HG02973 (cell line): ENCODE measurements around the gene USHBP1.

Source experiments
- ATAC-seq: cut with Tn5 transposase; IDR thresholded peaks from one replicate; pipeline ENCODE4 v1.9.1; 2021; ENCODE audit warnings: moderate library complexity; ENCODE audit not compliant: unreplicated experiment

USHBP1 gene

GRCh38 chr19:17264641-17264979 lies at the start of gene USHBP1:
TSS of gene USHBP1 (minus strand) at chr19:17264745. CDS start at chr19:17264299, 446 bp downstream.
- ATAC-seq: no peak

- no peak for ATAC-seq
These were observed 49.6 kb upstream of the USHBP1 start for GRCh38 chr19:17314007-17314593.

- ATAC-seq: no peak
These were observed 47.9 kb upstream of the USHBP1 start for GRCh38 chr19:17312189-17313113.

- ATAC-seq: no peak
These were observed 47.1 kb upstream of the USHBP1 start for GRCh38 chr19:17311455-17312188.

- no peak for ATAC-seq
These were observed 45.5 kb upstream of the USHBP1 start for GRCh38 chr19:17309965-17310461.

- ATAC-seq: peak; percentile 42
These were observed 44.8 kb upstream of the USHBP1 start, which contains the start of gene DDA1 for GRCh38 chr19:17309198-17309964. TSS of gene DDA1 (plus strand) at chr19:17309563. CDS start at chr19:17309655, 92 bp downstream.

GRCh38 chr19:17307876-17308377 lies 43.4 kb upstream of the USHBP1 start:
- ATAC-seq: no peak

GRCh38 chr19:17306285-17306714 lies 41.8 kb upstream of the USHBP1 start:
- ATAC-seq: no peak

GRCh38 chr19:17305517-17306284 lies 41.2 kb upstream of the USHBP1 start, which contains the start of gene MRPL34:
TSS of gene MRPL34 (plus strand) at chr19:17305872. CDS start at chr19:17305893, 21 bp downstream.
- peak; percentile 49 for ATAC-seq

- ATAC-seq: no peak
These were observed 40.6 kb upstream of the USHBP1 start for GRCh38 chr19:17305216-17305516.

GRCh38 chr19:17304386-17305215 lies 40.1 kb upstream of the USHBP1 start:
- ATAC-seq: no peak

GRCh38 chr19:17303940-17304267 lies 39.4 kb upstream of the USHBP1 start:
- no peak for ATAC-seq

- peak; percentile 61 for ATAC-seq
These were observed 38.8 kb upstream of the USHBP1 start, which contains the start of gene ABHD8 for GRCh38 chr19:17303167-17303939. TSS of gene ABHD8 (minus strand) at chr19:17303425. CDS start at chr19:17301616, 1,809 bp downstream.

GRCh38 chr19:17302391-17303166 lies 38.0 kb upstream of the USHBP1 start:
- no peak for ATAC-seq

- ATAC-seq: no peak
These were observed 36.6 kb upstream of the USHBP1 start for GRCh38 chr19:17300992-17301619.

- no peak for ATAC-seq
These were observed 32.4 kb upstream of the USHBP1 start for GRCh38 chr19:17296976-17297375.

GRCh38 chr19:17296273-17296672 lies 31.7 kb upstream of the USHBP1 start:
- ATAC-seq: no peak
